Activated B cell treated with CpG ODN at 0.5 μM for 24 hours (primary cell): ENCODE measurements around the gene SCGB1A1. TPM values are rescaled to one million over a fixed set of nuclear protein-coding genes. Genes with fewer than 3 reads are reported as not detected.
"Not testable (repeated sequence)": the region's sequence is repeated elsewhere in the genome, so short reads cannot be mapped to it uniquely, and the experiment has no call there.

ENCODE experiments used
- ATAC-seq: fragments of 200-7000 bp; cut with Tn5 transposase; one replicate; pipeline ENCODE4 v1.10.0; 2021; ENCODE audit warnings: low read depth, mild to moderate bottlenecking, moderate library complexity
- CTCF ChIA-PET: fragments of 350-600 bp; sonication (Branson Sonifier 250); formaldehyde crosslinking; loops from one replicate; lab custom pipeline; 2021; ENCODE audit warnings: antibody characterized with exemption; lab: Charles Lee
- POLR2A ChIA-PET: fragments of 350-600 bp; sonication (Branson Sonifier 250); formaldehyde crosslinking; loops from one replicate; lab custom pipeline; 2021; ENCODE audit warnings: antibody characterized with exemption; lab: Charles Lee
- DNase-seq: peaks from one replicate; pipeline ENCODE4 v3.0.0; 2022
- H3K27ac Mint-ChIP-seq: one replicate; pipeline ENCODE4 v1.8.0; 2020; ENCODE audit warnings: mixed read lengths
- H3K27me3 Mint-ChIP-seq: one replicate; pipeline ENCODE4 v1.8.0; 2021; ENCODE audit warnings: mixed read lengths
- H3K36me3 Mint-ChIP-seq: one replicate; pipeline ENCODE4 v1.8.0; 2021; ENCODE audit warnings: low read depth, mixed read lengths
- H3K4me1 Mint-ChIP-seq: one replicate; pipeline ENCODE4 v1.8.0; 2021; ENCODE audit warnings: mixed read lengths
- H3K4me3 Mint-ChIP-seq: one replicate; pipeline ENCODE4 v1.8.0; 2020; ENCODE audit warnings: mild to moderate bottlenecking, mixed read lengths
- H3K9me3 Mint-ChIP-seq: one replicate; pipeline ENCODE4 v1.8.0; 2020; ENCODE audit warnings: mixed read lengths
- intact Hi-C: fragments of 100-400 bp; cut with micrococcal nuclease; formaldehyde crosslinking; loops from one replicate; pipeline ENCODE4 v1.15.1; 2024
- total RNA-seq: library from RNA; stranded (reverse); gene quantifications from 2 replicates; pipeline ENCODE4 v1.2.3, GENCODE V29; 2022
- TF ChIP-seq, protein P1 (sequence below): fragments of 200-600 bp; IDR thresholded peaks from one replicate; pipeline ENCODE4 v1.8.0; 2022; ENCODE audit warnings: antibody characterized with exemption, mild to moderate bottlenecking

SCGB1A1 gene
- total RNA-seq, 1 donor from 2014 or later = not detected

DNA sequence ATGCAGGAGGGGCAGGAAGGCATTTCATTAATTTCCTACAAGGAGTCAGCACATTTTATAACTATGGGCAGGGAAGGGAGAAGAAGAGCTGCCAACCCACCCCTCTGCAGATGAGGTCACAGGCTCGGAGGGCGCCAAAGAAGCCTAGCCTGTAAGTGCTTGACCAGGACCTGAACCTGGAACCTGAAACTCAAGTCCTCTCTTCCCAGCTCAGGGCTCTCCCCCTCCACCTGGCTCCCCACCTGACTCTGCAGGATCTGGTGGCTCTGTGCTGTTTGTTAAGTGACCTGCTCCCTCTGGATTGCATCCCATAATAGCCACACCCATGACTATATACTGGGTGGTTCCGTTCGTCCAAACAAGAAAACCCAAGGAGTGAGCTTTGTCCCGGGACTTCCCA is 27.3 kb downstream of the SCGB1A1 start:
- intact Hi-C loops = no loop called here
- ChIA-PET CTCF (interaction anchor here (0.6 kb wide), 1 partner anchor 41 kb away, joined by 3 read pairs; no protein-coding TSS in a partner anchor), POLR2A (interaction anchor here (2.5 kb wide), 1 partner anchor 97 kb away, joined by 31 read pairs; no protein-coding TSS in a partner anchor)
- ATAC-seq (no peak), DNase-seq (no peak)
- H3K27me3 Mint-ChIP-seq = no peaks in the 10 kb centered on the region
- peaks cover 29% of the 10 kb centered on the region for H3K4me1 Mint-ChIP-seq
- no peak overlapping the region for H3K27ac Mint-ChIP-seq
- no peaks in the 10 kb centered on the region for H3K36me3 Mint-ChIP-seq
- TF ChIP-seq, protein P1, sequence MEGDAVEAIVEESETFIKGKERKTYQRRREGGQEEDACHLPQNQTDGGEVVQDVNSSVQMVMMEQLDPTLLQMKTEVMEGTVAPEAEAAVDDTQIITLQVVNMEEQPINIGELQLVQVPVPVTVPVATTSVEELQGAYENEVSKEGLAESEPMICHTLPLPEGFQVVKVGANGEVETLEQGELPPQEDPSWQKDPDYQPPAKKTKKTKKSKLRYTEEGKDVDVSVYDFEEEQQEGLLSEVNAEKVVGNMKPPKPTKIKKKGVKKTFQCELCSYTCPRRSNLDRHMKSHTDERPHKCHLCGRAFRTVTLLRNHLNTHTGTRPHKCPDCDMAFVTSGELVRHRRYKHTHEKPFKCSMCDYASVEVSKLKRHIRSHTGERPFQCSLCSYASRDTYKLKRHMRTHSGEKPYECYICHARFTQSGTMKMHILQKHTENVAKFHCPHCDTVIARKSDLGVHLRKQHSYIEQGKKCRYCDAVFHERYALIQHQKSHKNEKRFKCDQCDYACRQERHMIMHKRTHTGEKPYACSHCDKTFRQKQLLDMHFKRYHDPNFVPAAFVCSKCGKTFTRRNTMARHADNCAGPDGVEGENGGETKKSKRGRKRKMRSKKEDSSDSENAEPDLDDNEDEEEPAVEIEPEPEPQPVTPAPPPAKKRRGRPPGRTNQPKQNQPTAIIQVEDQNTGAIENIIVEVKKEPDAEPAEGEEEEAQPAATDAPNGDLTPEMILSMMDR = no peak
- no peaks in the 10 kb centered on the region for H3K9me3 Mint-ChIP-seq
- no peak overlapping the region for H3K4me3 Mint-ChIP-seq

DNA sequence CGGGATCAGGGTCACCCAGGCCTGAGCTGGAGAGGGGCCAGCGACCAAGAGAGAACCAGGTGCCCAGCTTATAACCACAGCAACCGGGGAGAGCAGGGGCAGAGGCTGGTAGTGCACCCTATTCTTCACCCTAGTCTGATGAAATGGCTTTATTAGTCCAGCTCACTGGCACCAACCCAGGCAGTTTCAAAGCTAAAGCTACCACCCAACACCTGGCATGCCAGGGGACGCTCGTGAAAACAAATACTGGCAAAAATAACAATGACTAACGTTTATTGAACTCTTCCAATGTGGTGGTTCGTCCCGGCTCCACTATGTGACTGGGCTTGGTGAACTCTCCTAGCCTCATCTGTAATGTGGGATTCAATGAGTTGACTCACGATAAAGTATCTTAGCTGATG is 30.6 kb downstream of the SCGB1A1 start:
- DNase-seq (no peak), ATAC-seq (no peak)
- H3K36me3 Mint-ChIP-seq = no peaks in the 10 kb centered on the region
- POLR2A ChIA-PET = interaction anchor here (0.6 kb wide), 1 partner anchor 13 kb away, joined by 7 read pairs; no protein-coding TSS in a partner anchor
- intact Hi-C loops = no loop called here
- H3K27me3 Mint-ChIP-seq = peaks cover 4% of the 10 kb centered on the region
- no peaks in the 10 kb centered on the region for H3K9me3 Mint-ChIP-seq
- H3K27ac Mint-ChIP-seq = no peak overlapping the region
- CTCF ChIA-PET = interaction anchor here (1.4 to 1.5 kb wide), 2 partner anchors 13 to 25 kb away, joined by 5 read pairs; no protein-coding TSS in a partner anchor
- peaks cover 14% of the 10 kb centered on the region for H3K4me1 Mint-ChIP-seq
- no peak overlapping the region for H3K4me3 Mint-ChIP-seq
- TF ChIP-seq, protein P1 = no peak

DNA sequence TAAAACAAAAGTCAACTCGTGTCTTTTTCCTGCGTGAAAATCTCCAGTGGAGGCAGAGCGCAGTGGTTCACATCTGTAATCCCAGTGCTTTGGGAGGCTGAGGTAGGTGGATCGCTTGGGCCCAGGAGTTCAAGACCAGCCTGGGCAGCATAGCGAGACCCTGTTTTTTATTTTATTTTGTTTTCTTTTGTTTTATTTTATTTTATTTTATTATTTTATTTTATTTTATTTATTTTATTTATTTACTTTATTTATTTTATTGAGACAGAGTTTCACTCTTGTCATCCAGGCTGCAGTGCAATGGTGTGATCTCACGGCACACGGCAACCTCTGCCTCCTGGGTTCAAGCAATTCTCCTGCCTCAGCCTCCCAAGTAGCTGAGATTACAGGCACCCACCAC is 31.1 kb downstream of the SCGB1A1 start:
- H3K4me3 Mint-ChIP-seq, POLR2A ChIA-PET, H3K9me3 Mint-ChIP-seq, H3K27me3 Mint-ChIP-seq, CTCF ChIA-PET, intact Hi-C loops, H3K27ac Mint-ChIP-seq, ATAC-seq, H3K36me3 Mint-ChIP-seq, H3K4me1 Mint-ChIP-seq, DNase-seq: not testable (repeated sequence)

- Mint-ChIP-seq H3K27me3 (peaks cover 4% of the 10 kb centered on the region), H3K4me3 (no peak overlapping the region), H3K36me3 (no peaks in the 10 kb centered on the region), H3K27ac (no peak overlapping the region), H3K9me3 (no peaks in the 10 kb centered on the region), H3K4me1 (peaks cover 4% of the 10 kb centered on the region)
- no peak for ATAC-seq
- CTCF ChIA-PET = no interaction called here
- POLR2A ChIA-PET = interaction anchor here (0.6 to 0.7 kb wide), 2 partner anchors 14 to 109 kb away, joined by 3 to 4 read pairs; no protein-coding TSS in a partner anchor
- intact Hi-C loops = no loop called here
- TF ChIP-seq, protein P1 = no peak
- no peak for DNase-seq
Measured at GRCh38 chr11:62450543-62451240, 31.9 kb downstream of the SCGB1A1 start.

GRCh38 chr11:62451241-62451621 is 32.4 kb downstream of the SCGB1A1 start:
- Mint-ChIP-seq H3K27ac (no peak overlapping the region), H3K9me3 (no peaks in the 10 kb centered on the region)
- TF ChIP-seq, protein P1 = no peak

More at GRCh38 chr11:62451241-62451621, 32.4 kb downstream of the SCGB1A1 start:
- intact Hi-C loops = no loop called here
- Mint-ChIP-seq H3K4me1 (peaks cover 4% of the 10 kb centered on the region), H3K4me3 (no peak overlapping the region), H3K36me3 (no peaks in the 10 kb centered on the region), H3K27me3 (peaks cover 4% of the 10 kb centered on the region)
- ATAC-seq = no peak
- ChIA-PET POLR2A (interaction anchor here (0.6 kb wide), 1 partner anchor 108 kb away, joined by 3 read pairs; no protein-coding TSS in a partner anchor), CTCF (no interaction called here)
- DNase-seq = no peak
